ENCODE data around the gene TMEM209.

TMEM209 gene

GRCh38 chr7:130228840-130229502 lies 23.8 kb upstream of the TMEM209 start:
- TF ChIP-seq CTCF (IDR thresholded peaks at IDR 0.05), result no peak

GRCh38 chr7:130227883-130228575 lies 22.8 kb upstream of the TMEM209 start:
- TF ChIP-seq CTCF (IDR thresholded peaks at IDR 0.05), result no peak

- no peak for TF ChIP-seq CTCF (IDR thresholded peaks at IDR 0.05)
Measured at GRCh38 chr7:130226333-130226732, 21.1 kb upstream of the TMEM209 start.

- no peak for TF ChIP-seq CTCF (IDR thresholded peaks at IDR 0.05)
Measured at GRCh38 chr7:130224210-130224609, 19.0 kb upstream of the TMEM209 start.

GRCh38 chr7:130223646-130224045 lies 18.4 kb upstream of the TMEM209 start:
- no peak for TF ChIP-seq CTCF (IDR thresholded peaks at IDR 0.05)

- TF ChIP-seq CTCF (IDR thresholded peaks at IDR 0.05), result no peak
Measured at GRCh38 chr7:130221746-130222145, 16.5 kb upstream of the TMEM209 start.

GRCh38 chr7:130219871-130220270 lies 14.7 kb upstream of the TMEM209 start:
- TF ChIP-seq CTCF (IDR thresholded peaks at IDR 0.05), result no peak
